Peyer's patch (tissue), 4 donors: ENCODE results near the gene PTRH1.

Source experiments
- CTCF ChIP-seq, 6 experiments: fragments of 450-650 bp in 4 of 6; fragments of 200-600 bp in 2 of 6; sonication (generic) in 1 of 6; IDR thresholded peaks; one replicate each; pipeline ENCODE4 v1.5.1; 2017 to 2019; ENCODE audit warnings: antibody characterized with exemption in 6 of 6, mild to moderate bottlenecking in 3 of 6, moderate library complexity in 1 of 6
- POLR2A ChIP-seq, 2 donors: fragments of 450-650 bp; IDR thresholded peaks; one replicate each; pipeline ENCODE4 v1.5.1; 2017; ENCODE audit warnings: antibody characterized with exemption in 2 of 2, mild to moderate bottlenecking in 2 of 2, moderate library complexity in 2 of 2

GRCh38 chr9:127739614-127740330 lies 24.3 kb upstream of the PTRH1 start:
- TF ChIP-seq CTCF (IDR thresholded peaks at IDR 0.05) (no peak), POLR2A (IDR thresholded peaks at IDR 0.05) (no peak)
